ENCODE measurements around the gene KCNMB2.

- TF ChIP-seq ZNF274 (IDR thresholded peaks at IDR 0.05; ENCODE audit: low read depth, low read length) (no peak), YY1 (IDR thresholded peaks at IDR 0.05; ENCODE audit: insufficient read depth, insufficient read length) (no peak)
These were observed 241.6 kb downstream of the KCNMB2 start for GRCh38 chr3:178777718-178778411.

All from NT2/D1 (cell line).